HL-60 (cell line): ENCODE results near the gene LAMA5.

Experiments
- DNase-seq, 2 experiments: peaks; one replicate each; pipeline ENCODE4 v3.0.0-alpha.2; 2010 to 2020; ENCODE audit warnings: low read depth in 1 of 2, low spot score in 1 of 2
- H3K27ac ChIP-seq: fragments of 250-450 bp; sonication (Bioruptor Pico); replicated peaks from 2 replicates; pipeline ENCODE4 v1.5.1; 2020; ENCODE audit warnings: mild to moderate bottlenecking, moderate library complexity
- H3K27me3 ChIP-seq: fragments of 250-450 bp; sonication (Bioruptor Pico); 2 replicates; pipeline ENCODE4 v1.5.1; 2021; ENCODE audit warnings: mild to moderate bottlenecking, moderate library complexity; ENCODE audit not compliant: insufficient read depth, poor library complexity, severe bottlenecking
- H3K4me3 ChIP-seq: replicated peaks from 2 replicates; pipeline ENCODE4 v1.5.1; 2011; ENCODE audit warnings: mild to moderate bottlenecking, control low read depth, low read length; ENCODE audit not compliant: insufficient read depth
- GABPA ChIP-seq: IDR thresholded peaks from 2 replicates; pipeline ENCODE4 v1.6.1; 2012; ENCODE audit warnings: low read depth
- POLR2AphosphoS5 ChIP-seq: IDR thresholded peaks from 2 replicates; pipeline ENCODE4 v1.6.1; 2012; ENCODE audit warnings: low read depth
- SPI1 ChIP-seq: IDR thresholded peaks from 2 replicates; pipeline ENCODE4 v1.6.1; 2012; ENCODE audit warnings: low read depth, mild to moderate bottlenecking, borderline replicate concordance
- TF ChIP-seq, protein P1 (sequence below): IDR thresholded peaks from one replicate; pipeline ENCODE4 v1.5.1; 2011; ENCODE audit warnings: low read length, control low read depth, inconsistent platforms; ENCODE audit not compliant: insufficient read depth
- TF ChIP-seq, protein P2 (sequence below): IDR thresholded peaks from 2 replicates; pipeline ENCODE4 v1.6.1; 2012; ENCODE audit warnings: low read depth; ENCODE audit not compliant: insufficient replicate concordance

The LAMA5 gene

DNA sequence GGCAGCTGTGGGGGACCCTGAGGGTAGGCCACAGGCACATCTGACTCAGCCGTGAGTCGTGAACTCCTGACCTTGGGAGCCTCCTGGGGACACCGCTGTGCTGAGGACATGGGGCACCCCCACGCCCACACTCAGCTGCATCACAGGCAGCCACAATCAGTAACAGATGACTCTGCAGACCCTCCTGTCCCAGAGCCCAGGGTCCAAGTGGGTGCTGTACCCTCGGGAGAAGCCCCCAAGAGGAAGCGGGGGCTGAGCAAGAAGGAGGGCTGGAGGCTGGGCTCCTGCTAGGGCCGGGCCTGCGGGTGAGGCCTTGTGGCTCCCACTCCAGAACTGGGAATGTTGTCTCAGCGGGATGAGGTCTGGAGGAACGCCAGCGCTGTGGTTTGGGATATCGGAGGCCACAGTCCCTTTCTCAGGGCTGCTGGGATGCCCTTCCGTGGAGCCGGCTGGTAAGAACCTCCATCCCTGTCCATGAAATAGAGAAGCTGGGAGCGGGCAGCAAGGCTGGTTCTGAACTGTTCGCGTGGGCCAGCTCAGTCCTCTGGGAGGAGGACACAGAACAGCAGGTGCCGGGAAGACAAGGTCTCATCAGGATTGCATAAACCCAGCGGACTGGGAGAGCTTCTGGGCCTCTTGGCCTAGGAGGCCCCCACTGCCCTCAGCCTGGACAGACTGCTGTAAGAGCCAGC lies 3.1 kb upstream of the LAMA5 start:
- no peak for TF ChIP-seq POLR2AphosphoS5
- TF ChIP-seq, protein P1, sequence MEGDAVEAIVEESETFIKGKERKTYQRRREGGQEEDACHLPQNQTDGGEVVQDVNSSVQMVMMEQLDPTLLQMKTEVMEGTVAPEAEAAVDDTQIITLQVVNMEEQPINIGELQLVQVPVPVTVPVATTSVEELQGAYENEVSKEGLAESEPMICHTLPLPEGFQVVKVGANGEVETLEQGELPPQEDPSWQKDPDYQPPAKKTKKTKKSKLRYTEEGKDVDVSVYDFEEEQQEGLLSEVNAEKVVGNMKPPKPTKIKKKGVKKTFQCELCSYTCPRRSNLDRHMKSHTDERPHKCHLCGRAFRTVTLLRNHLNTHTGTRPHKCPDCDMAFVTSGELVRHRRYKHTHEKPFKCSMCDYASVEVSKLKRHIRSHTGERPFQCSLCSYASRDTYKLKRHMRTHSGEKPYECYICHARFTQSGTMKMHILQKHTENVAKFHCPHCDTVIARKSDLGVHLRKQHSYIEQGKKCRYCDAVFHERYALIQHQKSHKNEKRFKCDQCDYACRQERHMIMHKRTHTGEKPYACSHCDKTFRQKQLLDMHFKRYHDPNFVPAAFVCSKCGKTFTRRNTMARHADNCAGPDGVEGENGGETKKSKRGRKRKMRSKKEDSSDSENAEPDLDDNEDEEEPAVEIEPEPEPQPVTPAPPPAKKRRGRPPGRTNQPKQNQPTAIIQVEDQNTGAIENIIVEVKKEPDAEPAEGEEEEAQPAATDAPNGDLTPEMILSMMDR, result no peak
- TF ChIP-seq, protein P2, sequence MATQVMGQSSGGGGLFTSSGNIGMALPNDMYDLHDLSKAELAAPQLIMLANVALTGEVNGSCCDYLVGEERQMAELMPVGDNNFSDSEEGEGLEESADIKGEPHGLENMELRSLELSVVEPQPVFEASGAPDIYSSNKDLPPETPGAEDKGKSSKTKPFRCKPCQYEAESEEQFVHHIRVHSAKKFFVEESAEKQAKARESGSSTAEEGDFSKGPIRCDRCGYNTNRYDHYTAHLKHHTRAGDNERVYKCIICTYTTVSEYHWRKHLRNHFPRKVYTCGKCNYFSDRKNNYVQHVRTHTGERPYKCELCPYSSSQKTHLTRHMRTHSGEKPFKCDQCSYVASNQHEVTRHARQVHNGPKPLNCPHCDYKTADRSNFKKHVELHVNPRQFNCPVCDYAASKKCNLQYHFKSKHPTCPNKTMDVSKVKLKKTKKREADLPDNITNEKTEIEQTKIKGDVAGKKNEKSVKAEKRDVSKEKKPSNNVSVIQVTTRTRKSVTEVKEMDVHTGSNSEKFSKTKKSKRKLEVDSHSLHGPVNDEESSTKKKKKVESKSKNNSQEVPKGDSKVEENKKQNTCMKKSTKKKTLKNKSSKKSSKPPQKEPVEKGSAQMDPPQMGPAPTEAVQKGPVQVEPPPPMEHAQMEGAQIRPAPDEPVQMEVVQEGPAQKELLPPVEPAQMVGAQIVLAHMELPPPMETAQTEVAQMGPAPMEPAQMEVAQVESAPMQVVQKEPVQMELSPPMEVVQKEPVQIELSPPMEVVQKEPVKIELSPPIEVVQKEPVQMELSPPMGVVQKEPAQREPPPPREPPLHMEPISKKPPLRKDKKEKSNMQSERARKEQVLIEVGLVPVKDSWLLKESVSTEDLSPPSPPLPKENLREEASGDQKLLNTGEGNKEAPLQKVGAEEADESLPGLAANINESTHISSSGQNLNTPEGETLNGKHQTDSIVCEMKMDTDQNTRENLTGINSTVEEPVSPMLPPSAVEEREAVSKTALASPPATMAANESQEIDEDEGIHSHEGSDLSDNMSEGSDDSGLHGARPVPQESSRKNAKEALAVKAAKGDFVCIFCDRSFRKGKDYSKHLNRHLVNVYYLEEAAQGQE, result no peak
- no peak for TF ChIP-seq SPI1
- TF ChIP-seq GABPA, result no peak
- no peak for DNase-seq
- Histone ChIP-seq H3K27me3 (peaks cover 30% of the 10 kb centered on the region), H3K27ac (no peak overlapping the region), H3K4me3 (no peak overlapping the region)

DNA sequence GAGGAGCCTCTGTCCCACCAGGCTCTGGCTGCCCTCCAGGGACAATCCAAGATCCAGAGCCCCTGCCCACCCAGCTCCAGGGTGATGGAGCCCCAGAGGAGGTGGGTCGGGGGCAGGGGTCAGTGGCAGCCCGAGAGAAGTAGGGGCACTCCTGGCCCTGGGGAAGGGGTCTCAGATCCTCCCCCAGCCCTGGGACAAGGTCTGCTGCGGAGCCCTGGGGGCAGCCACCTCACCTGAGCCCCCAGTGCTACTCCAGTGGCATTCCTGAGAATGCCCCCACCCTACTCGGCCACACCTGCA lies 2.7 kb upstream of the LAMA5 start:
- no peak overlapping the region for H3K4me3 ChIP-seq
- H3K27me3 ChIP-seq, result peaks cover 31% of the 10 kb centered on the region
- no peak for DNase-seq
- no peak overlapping the region for H3K27ac ChIP-seq
- TF ChIP-seq GABPA, result no peak
- TF ChIP-seq, protein P1, result no peak
- TF ChIP-seq SPI1, result no peak

DNA sequence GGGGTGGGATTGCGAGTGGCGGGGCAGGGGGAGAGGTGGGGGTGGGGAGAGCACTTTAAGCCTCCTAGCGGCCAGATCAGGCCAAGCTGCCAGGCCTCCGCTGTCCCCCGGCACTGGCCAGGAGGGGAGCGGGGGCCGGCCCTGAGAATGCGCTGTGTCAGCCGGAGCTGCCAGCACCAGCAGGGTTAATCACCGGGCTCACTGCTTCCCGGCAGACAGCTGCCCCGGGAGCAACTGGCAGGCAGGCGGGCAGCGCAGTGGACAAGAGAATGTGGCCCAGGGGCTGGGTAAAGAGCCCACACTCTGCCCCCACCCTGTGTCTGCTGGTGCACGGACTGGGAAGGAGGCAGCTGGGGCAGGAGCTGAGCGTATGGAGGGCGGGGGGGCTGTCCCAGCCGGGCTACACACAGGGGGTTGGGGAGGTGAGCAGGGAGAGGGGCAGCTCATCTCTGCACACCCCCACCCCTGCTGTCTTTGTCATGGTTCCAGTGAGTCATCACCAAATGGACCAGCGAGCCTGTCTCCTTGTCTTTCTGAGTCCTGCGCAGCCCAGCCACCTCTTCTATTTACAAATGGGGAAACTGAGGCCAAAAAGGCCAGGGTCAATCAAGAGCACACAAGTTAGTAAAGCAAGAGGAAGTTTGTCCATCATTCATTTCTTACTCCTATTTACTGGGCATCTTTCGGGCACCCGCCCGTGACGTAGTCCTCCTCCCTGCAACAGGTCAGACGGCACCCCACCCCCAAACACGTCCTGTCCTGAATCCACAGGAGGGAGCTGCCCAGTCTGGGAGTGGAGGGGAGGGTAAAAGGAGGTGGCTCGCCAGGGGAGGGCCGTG lies 2.1 kb upstream of the LAMA5 start:
- TF ChIP-seq GABPA, result no peak
- no peak for TF ChIP-seq POLR2AphosphoS5
- Histone ChIP-seq H3K27ac (no peak overlapping the region), H3K27me3 (peaks cover 31% of the 10 kb centered on the region), H3K4me3 (no peak overlapping the region)
- no peak for DNase-seq

DNA sequence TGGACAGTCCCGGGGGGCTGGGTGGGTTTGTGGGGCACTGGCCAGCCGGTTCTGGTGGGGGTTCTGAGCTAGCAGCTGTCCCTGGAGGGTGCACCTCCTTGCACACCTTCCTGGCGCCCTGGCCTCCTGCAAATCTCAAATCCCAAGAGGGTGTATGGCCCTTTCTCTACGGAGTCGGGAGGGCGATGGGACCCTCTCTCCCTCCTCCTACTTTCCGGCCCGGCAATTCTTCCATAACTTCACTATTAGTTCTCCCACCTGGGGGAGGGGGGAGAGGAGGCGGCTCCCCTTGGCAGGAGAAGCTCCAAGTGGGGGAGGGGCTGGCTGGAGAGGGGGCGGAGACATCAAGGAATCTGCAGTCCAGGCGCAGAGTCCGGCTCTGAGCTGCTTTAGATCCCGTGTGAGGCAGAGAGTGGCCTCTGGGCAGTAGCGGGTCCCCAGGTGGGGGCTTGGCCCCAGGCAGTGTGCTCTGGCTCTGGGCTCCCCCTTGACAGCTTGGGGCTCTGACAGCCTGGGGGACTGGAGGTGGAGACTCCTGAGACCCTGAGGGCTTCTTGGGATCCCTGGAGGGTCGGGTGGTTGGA lies 1.4 kb upstream of the LAMA5 start:
- TF ChIP-seq SPI1, result no peak
- TF ChIP-seq, protein P2, result no peak
- TF ChIP-seq, protein P1, result no peak
- TF ChIP-seq GABPA, result no peak
- TF ChIP-seq POLR2AphosphoS5, result no peak
- Histone ChIP-seq H3K27ac (no peak overlapping the region), H3K4me3 (no peak overlapping the region), H3K27me3 (peaks cover 31% of the 10 kb centered on the region)
- no peak for DNase-seq
